ENCODE results near the gene PURA.
A peak's percentile ranks its signal among the peaks of the same experiment; 100 is the strongest.

DNA sequence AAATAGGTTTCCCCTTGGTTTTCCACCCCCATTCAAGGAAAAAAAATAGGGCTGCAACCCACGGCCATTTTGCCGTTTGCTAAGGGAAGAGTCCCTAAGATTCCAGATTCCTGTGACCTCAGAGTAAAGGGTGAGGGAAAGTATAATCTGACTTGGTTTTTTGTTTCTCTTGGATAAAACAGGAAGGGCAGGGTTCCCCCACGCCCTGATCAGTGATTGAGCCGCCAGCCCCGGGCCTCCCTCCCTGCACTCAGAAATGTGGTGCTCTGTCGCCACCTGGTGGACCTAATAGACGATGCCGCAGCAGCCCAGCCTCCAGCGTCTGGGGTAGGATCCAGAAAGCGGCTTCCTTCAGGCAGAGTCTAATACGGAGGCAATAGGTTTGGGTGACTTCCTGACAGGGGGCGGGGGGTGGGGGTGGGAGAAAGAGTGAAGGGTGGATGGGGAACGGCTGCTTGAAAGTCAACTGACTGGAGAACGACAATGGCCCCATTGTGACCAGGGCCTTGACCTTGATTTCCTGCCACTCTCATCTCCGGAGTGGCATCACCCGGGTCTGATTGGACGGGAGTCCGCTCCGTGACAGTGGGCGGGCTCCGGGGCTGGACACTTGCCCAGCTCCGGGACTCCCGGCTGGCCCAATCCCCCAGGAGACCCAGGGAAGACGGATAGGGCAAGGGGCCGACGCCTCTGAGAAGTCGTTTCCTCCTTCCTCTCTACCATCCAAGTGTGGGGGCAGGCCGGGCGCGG is 43.3 kb downstream of the PURA start:
- TF ChIP-seq POLR2A (IDR thresholded peaks at IDR 0.05) (no peak), POLR2AphosphoS5 (IDR thresholded peaks at IDR 0.05) (peak in 1 of 3 donors; percentile 66), EP300 (IDR thresholded peaks at IDR 0.05) (no peak)
- TF ChIP-seq, protein P1, sequence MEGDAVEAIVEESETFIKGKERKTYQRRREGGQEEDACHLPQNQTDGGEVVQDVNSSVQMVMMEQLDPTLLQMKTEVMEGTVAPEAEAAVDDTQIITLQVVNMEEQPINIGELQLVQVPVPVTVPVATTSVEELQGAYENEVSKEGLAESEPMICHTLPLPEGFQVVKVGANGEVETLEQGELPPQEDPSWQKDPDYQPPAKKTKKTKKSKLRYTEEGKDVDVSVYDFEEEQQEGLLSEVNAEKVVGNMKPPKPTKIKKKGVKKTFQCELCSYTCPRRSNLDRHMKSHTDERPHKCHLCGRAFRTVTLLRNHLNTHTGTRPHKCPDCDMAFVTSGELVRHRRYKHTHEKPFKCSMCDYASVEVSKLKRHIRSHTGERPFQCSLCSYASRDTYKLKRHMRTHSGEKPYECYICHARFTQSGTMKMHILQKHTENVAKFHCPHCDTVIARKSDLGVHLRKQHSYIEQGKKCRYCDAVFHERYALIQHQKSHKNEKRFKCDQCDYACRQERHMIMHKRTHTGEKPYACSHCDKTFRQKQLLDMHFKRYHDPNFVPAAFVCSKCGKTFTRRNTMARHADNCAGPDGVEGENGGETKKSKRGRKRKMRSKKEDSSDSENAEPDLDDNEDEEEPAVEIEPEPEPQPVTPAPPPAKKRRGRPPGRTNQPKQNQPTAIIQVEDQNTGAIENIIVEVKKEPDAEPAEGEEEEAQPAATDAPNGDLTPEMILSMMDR (IDR thresholded peaks at IDR 0.05): peak in 5 of 7 experiments; percentile 83 to 94 (median 89)

Measured in stomach (tissue), 4 donors.